ENCODE results near the gene LCE6A.

- TF ChIP-seq CTCF (IDR thresholded peaks at IDR 0.05; ENCODE audit: low read depth, low read length) (no peak), EZH2phosphoT487 (IDR thresholded peaks at IDR 0.05; ENCODE audit: low read depth) (no peak)
Observed at GRCh38 chr1:152836870-152837269, 5.8 kb upstream of the LCE6A start.
